GM20431 (cell line): Measurements from ENCODE around the gene PPARD.
"Not testable (repeated sequence)": the region's sequence is repeated elsewhere in the genome, so short reads cannot be mapped to it uniquely, and the experiment has no call there.

Experiments used
- in situ Hi-C: fragments of 300-500 bp; cut with MseI, MboI; formaldehyde crosslinking; loops from one replicate; pipeline ENCODE4 v1.15.0; 2020; ENCODE audit warnings: low sequenced_read_pairs; ENCODE audit not compliant: unreplicated experiment

PPARD gene

GRCh38 chr6:35372633-35373032 lies 30.3 kb downstream of the PPARD start:
- in situ Hi-C loops = no loop called here

DNA sequence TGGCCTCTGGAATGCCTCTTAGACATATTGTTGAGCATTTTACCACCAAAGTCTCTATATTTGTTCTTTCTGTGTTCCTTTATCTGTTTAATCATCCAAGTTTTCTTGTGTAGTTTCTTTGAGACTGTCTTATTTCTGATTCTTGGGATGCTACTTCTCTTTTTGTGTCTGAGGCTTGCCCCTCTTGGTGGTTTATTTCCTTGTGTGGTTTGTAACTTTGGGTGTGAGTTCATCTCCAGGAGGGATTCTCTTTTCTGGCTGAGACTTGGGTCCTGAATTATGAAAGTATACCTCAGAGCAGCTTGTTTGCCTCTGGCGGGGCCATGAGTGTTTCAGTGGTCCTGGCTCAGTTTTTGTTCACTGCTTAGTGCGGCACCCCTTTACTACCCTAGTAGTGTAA lies 33.9 kb downstream of the PPARD start:
- in situ Hi-C loops = no loop called here

GRCh38 chr6:35377002-35377401 lies 34.6 kb downstream of the PPARD start:
- in situ Hi-C loops = no loop called here

- in situ Hi-C loops = no loop called here
Measured at GRCh38 chr6:35378261-35378660, 35.9 kb downstream of the PPARD start.

DNA sequence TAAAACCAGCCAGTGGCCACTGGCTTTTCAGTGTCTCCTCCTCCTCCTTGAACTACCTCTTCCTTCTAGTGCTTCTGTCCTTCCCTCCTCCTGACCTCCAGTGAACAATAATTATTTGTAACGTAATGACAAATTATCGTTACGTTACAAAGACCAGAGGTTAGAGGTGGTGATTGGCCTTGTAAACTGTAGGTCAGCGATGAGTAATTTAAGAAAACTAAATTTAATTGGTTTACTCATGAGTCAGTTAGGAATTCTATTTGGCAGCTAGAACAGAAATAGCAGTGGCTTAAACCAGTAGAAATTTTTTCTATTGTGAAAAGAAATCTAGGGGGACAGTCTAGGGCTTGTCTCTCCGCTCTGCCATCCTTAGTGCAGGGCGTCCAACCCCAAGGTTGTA lies 38.8 kb downstream of the PPARD start:
- in situ Hi-C loops = no loop called here

- in situ Hi-C loops = no loop called here
Measured at GRCh38 chr6:35382015-35382414, 39.7 kb downstream of the PPARD start.

DNA sequence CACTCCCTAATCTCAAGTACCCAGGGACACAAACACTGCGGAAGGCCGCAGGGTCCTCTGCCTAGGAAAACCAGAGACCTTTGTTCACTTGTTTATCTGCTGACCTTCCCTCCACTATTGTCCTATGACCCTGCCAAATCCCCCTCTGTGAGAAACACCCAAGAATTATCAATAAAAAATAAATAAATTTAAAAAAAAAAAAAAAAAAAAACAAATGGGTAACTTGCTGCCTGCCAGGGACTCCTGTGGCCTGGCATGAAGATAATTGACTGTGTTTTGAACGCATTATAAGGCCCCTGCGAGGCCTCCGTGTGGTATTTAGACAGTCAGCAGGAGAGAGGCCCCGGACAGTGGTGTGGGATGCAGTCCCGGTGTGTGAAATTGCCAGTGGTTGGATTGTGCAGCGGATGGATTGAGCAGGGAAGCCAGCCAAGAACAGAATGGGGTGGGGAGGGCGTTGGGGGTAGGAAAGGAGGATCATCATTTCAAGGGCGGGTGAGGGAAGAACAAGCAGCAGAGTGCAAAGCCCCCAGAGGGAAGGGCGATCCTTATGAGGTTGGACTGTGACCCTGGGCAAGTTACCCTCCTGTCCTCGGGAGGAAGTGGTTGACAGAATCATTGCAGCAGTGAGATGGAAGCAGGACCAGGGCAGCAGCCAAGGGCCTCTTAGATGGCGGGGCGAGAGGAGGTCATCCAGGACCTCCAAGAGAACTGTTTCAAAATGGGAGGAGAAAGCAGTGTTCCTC lies 43.3 kb downstream of the PPARD start:
- in situ Hi-C loops = no loop called here

DNA sequence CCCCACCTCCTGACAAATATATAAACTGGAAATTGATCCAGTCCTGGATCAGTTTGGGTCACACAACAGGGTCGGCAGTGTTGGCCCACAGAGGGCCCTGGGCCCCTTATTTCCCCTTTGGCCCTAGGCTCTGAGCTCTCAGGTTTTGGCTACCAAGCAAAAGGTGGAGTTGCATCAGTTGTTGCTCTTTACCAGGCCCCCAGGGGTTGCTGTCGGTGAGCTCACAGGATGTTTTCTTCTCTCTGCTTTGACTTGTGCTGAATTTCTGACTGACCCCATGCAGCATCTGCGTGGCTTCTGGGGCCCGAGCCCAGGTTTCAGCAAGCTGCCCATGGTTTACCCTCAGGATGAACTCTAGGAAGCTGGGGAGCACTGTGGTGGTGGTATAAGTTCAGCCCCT lies 44.6 kb downstream of the PPARD start:
- in situ Hi-C loops = no loop called here

- in situ Hi-C loops = no loop called here
Measured at GRCh38 chr6:35388030-35388429, 45.7 kb downstream of the PPARD start.

GRCh38 chr6:35388772-35389352 lies 46.5 kb downstream of the PPARD start:
- in situ Hi-C loops = no loop called here

- in situ Hi-C loops = not testable (repeated sequence)
Measured at GRCh38 chr6:35389386-35389785, 47.0 kb downstream of the PPARD start.

DNA sequence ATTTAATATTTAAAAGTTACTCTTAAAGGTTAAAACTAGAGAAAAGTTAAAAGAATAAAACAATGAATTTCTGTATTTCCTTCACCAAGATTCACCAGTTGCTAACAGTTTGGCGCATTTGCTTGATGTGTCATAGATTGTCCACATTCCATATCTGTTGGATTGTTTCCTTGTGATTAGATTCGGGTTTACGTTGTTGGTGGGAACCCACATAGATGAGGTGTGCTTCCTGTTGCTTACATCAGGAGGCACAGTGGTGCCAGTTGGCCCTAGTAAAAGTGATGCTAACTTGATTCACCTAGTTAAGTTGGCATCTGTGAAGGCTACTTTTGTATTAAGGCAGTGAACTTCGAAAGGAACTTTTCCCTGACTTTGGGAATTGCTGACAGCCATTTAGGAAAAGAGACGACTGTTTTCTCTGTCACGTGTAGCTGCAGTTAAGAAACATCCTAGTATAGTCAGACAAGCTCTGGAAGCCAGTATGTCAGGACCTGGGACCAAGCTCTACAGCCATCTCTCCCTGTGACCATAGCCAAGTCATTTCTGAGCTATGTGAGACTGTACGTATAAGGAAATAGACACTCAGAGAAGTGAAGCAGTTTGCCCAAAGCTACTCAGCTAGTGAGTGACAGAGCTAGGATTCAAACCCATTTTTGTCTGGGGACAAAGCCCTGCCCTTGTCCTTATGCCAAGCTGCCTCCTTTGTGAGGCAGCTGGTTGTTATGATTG lies 49.0 kb downstream of the PPARD start:
- in situ Hi-C loops = no loop called here

- in situ Hi-C loops = no loop called here
Measured at GRCh38 chr6:35392111-35392702, 49.8 kb downstream of the PPARD start.

GRCh38 chr6:35392773-35393672 lies 50.7 kb downstream of the PPARD start:
- in situ Hi-C loops = no loop called here

DNA sequence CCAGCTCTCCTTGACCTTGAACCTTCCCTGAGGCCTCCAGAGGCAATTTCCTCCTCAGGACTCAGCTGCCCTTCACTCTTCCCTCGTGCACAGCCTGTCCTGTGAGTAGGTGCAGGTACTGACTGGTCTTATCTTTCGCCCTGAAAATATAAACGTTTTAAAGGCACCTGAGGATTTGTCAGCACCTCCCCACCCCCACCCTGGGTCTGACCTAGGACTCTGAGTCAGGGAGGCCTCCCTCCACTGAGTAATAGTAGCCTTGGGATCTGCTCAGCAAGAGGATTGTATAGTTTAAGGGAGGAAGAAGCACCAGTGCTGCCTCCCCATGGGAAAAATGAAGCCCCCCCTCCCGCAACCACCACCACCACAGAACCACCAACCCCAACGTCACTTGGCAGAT lies 54.6 kb downstream of the PPARD start:
- in situ Hi-C loops = no loop called here

DNA sequence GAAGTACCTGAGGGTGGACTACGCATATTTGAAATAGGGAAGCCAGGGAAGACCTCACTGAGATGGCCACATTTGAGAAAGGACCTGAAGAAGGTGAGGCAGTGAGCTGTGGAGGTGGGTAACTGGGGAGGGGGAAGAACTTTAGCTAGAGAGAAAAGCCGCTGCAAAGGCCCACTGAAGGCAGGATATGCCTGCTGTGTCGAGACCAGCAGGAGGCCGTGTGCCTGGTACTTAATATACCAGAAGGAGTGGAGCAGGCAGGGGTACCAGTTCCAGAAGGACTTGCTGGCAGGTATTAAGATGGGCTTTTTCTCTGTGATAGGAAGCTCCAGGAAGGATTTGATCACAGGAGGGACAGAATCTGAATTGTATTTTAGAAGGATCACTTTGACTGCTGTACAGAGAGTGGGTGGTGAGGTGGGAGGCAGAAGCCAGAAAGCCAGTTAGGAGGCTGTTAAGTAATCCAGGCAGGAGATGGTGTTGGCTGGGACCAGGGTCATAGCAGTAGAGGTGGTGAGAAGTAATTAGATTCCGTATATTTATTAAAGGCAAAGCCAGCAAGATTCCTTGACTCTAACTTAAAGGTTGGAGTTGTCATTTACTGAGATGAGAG lies 55.6 kb downstream of the PPARD start:
- in situ Hi-C loops = no loop called here

- in situ Hi-C loops = no loop called here
Measured at GRCh38 chr6:35398526-35398925, 56.2 kb downstream of the PPARD start.

DNA sequence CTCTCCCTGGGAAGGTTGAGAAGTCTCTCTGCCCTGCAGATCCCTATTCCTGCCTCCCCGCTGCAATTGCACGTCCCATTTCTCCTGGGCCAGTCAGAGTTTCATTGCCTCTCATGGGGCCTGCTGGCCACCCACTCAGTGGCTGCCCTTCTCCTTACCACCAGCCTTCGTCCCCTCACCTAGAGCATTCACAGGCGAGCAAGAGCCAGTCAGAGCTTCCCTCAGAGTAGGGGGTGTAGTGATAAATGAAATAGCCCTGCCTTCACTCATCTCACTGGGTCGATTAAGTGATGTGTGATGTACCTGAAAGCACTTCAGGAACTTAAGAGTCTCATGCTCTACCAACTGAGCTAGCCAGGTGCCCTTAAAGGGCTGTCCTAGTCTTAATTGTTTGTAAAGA lies 57.8 kb downstream of the PPARD start:
- in situ Hi-C loops = no loop called here

- in situ Hi-C loops = no loop called here
Measured at GRCh38 chr6:35400901-35401311, 58.5 kb downstream of the PPARD start.

GRCh38 chr6:35401514-35401913 lies 59.2 kb downstream of the PPARD start:
- in situ Hi-C loops = no loop called here
